Measurements from ENCODE around the gene SPATA6. TPM values are rescaled to one million over a fixed set of nuclear protein-coding genes. Genes with fewer than 3 reads are reported as not detected.

SPATA6 gene
- total RNA-seq, 1 donor from 2014 or later, result 4.2 TPM

- no peak for DNase-seq (ENCODE audit: low spot score in 2 of 2)
- intact Hi-C loops (cut with DNase I), result no loop called here
- Histone ChIP-seq H3K4me1 (peaks cover 4% of the 10 kb centered on the region in 2 donors), H3K4me3 (no peak overlapping the region), H3K36me3 (no peaks in the 10 kb centered on the region), H3K27ac (no peak overlapping the region), H3K27me3 (no peaks in the 10 kb centered on the region), H3K9me3 (no peaks in the 10 kb centered on the region)
- no peak for TF ChIP-seq CTCF (IDR thresholded peaks at IDR 0.05)
Measured at GRCh38 chr1:48266576-48266975, 205.4 kb downstream of the SPATA6 start.

- H3K4me1 ChIP-seq, result peaks cover 4% of the 10 kb centered on the region in 2 donors
Measured at GRCh38 chr1:48263041-48263440, 209.0 kb downstream of the SPATA6 start.

GRCh38 chr1:48261881-48262400 lies 210.1 kb downstream of the SPATA6 start:
- H3K4me3 ChIP-seq, result no peak overlapping the region
- no peak for TF ChIP-seq CTCF (IDR thresholded peaks at IDR 0.05)
- peaks cover 4% of the 10 kb centered on the region in 2 donors for H3K4me1 ChIP-seq
- H3K27me3 ChIP-seq, result no peaks in the 10 kb centered on the region
- DNase-seq (ENCODE audit: low spot score in 2 of 2), result no peak
- peak overlapping the region in 1 of 2 donors; percentile 3 for H3K27ac ChIP-seq
- intact Hi-C loops (cut with DNase I), result no loop called here
- no peaks in the 10 kb centered on the region for H3K36me3 ChIP-seq
- no peaks in the 10 kb centered on the region for H3K9me3 ChIP-seq

More at GRCh38 chr1:48263041-48263440, 209.0 kb downstream of the SPATA6 start:
- intact Hi-C loops (cut with DNase I), result no loop called here
- Histone ChIP-seq H3K27me3 (no peaks in the 10 kb centered on the region), H3K36me3 (no peaks in the 10 kb centered on the region), H3K9me3 (no peaks in the 10 kb centered on the region), H3K4me3 (no peak overlapping the region), H3K27ac (peak overlapping the region; percentile 43 to 44)
- no peak for DNase-seq (ENCODE audit: low spot score in 2 of 2)
- TF ChIP-seq CTCF (IDR thresholded peaks at IDR 0.05), result no peak

- Histone ChIP-seq H3K27ac (no peak overlapping the region), H3K27me3 (no peaks in the 10 kb centered on the region), H3K4me3 (no peak overlapping the region), H3K36me3 (no peaks in the 10 kb centered on the region), H3K4me1 (peaks cover 0 to 1% of the 10 kb centered on the region in 2 donors), H3K9me3 (no peaks in the 10 kb centered on the region)
- no peak for DNase-seq (ENCODE audit: low spot score in 2 of 2)
- no peak for TF ChIP-seq CTCF (IDR thresholded peaks at IDR 0.05)
- intact Hi-C loops (cut with DNase I), result no loop called here
Measured at GRCh38 chr1:48258106-48258505, 213.9 kb downstream of the SPATA6 start.

- TF ChIP-seq CTCF (IDR thresholded peaks at IDR 0.05), result no peak
- intact Hi-C loops (cut with DNase I), result no loop called here
- H3K4me1 ChIP-seq, result no peaks in the 10 kb centered on the region
Measured at GRCh38 chr1:48254254-48254653, 217.8 kb downstream of the SPATA6 start.

GRCh38 chr1:48251821-48252220 lies 220.2 kb downstream of the SPATA6 start:
- Histone ChIP-seq H3K4me1 (no peaks in the 10 kb centered on the region), H3K9me3 (no peaks in the 10 kb centered on the region), H3K27ac (no peak overlapping the region), H3K36me3 (no peaks in the 10 kb centered on the region), H3K4me3 (no peak overlapping the region), H3K27me3 (no peaks in the 10 kb centered on the region)
- DNase-seq (ENCODE audit: low spot score in 2 of 2), result no peak
- no peak for TF ChIP-seq CTCF (IDR thresholded peaks at IDR 0.05)
- intact Hi-C loops (cut with DNase I), result no loop called here

More at GRCh38 chr1:48254254-48254653, 217.8 kb downstream of the SPATA6 start:
- Histone ChIP-seq H3K27ac (no peak overlapping the region), H3K36me3 (no peaks in the 10 kb centered on the region), H3K9me3 (no peaks in the 10 kb centered on the region), H3K4me3 (no peak overlapping the region), H3K27me3 (no peaks in the 10 kb centered on the region)
- no peak for DNase-seq (ENCODE audit: low spot score in 2 of 2)

Measured in ascending aorta (tissue), 2 donors.